WTC11 (cell line): Measurements from ENCODE around the gene TSEN54. TPM values are rescaled to one million over a fixed set of nuclear protein-coding genes. Genes with fewer than 3 reads are reported as not detected.

Source experiments
- ATAC-seq: fragments of 200-7000 bp; cut with Tn5 transposase; 2 replicates; pipeline ENCODE4 v1.10.0; 2021; ENCODE audit warnings: mild to moderate bottlenecking, moderate library complexity
- CTCF ChIA-PET: fragments of 300-600 bp; sonication (Branson Sonifier 250); formaldehyde crosslinking; loops from one replicate; lab custom pipeline; 2021; ENCODE audit warnings: antibody characterized with exemption; lab: Charles Lee
- POLR2A ChIA-PET: fragments of 350-600 bp; sonication (Branson Sonifier 250); formaldehyde crosslinking; loops from one replicate; lab custom pipeline; 2021; ENCODE audit warnings: antibody characterized with exemption; lab: Charles Lee
- DNase-seq: peaks from one replicate; pipeline ENCODE4 v3.0.0; 2021; ENCODE audit warnings: low spot score
- H3K27ac Mint-ChIP-seq: 2 replicates; pipeline ENCODE4 v1.8.0; 2021; ENCODE audit warnings: mixed read lengths
- H3K27me3 Mint-ChIP-seq: 2 replicates; pipeline ENCODE4 v1.8.0; 2021; ENCODE audit warnings: low read depth, mild to moderate bottlenecking, moderate library complexity, mixed read lengths
- H3K36me3 Mint-ChIP-seq: 2 replicates; pipeline ENCODE4 v1.8.0; 2021; ENCODE audit warnings: mixed read lengths
- H3K4me1 Mint-ChIP-seq: 2 replicates; pipeline ENCODE4 v1.8.0; 2022; ENCODE audit warnings: mixed read lengths
- H3K4me3 Mint-ChIP-seq: 2 replicates; pipeline ENCODE4 v1.8.0; 2021; ENCODE audit warnings: mild to moderate bottlenecking, moderate library complexity, mixed read lengths
- H3K9me3 Mint-ChIP-seq: 2 replicates; pipeline ENCODE4 v1.8.0; 2021; ENCODE audit warnings: mixed read lengths
- ARID4B ChIP-seq: sonication (generic); formaldehyde crosslinking; IDR thresholded peaks from 2 replicates; pipeline ENCODE4 v1.8.0; 2023; ENCODE audit warnings: missing genetic modification reagents, mild to moderate bottlenecking, borderline replicate concordance
- ATF1 ChIP-seq: sonication (generic); formaldehyde crosslinking; IDR thresholded peaks from 2 replicates; pipeline ENCODE4 v1.8.1; 2023; ENCODE audit warnings: mild to moderate bottlenecking, moderate library complexity, missing genetic modification reagents
- IRF2 ChIP-seq: sonication (generic); formaldehyde crosslinking; IDR thresholded peaks from 2 replicates; pipeline ENCODE4 v1.8.0; 2022; ENCODE audit warnings: low read depth, missing genetic modification reagents, borderline replicate concordance
- JUN ChIP-seq: sonication (generic); formaldehyde crosslinking; IDR thresholded peaks from 2 replicates; pipeline ENCODE4 v1.8.0; 2023; ENCODE audit warnings: mild to moderate bottlenecking, missing genetic modification reagents
- NFATC4 ChIP-seq: fragments of 250-450 bp; sonication (Bioruptor Pico); IDR thresholded peaks from 2 replicates; pipeline ENCODE4 v1.9.0; 2021; ENCODE audit warnings: mild to moderate bottlenecking
- TEAD4 ChIP-seq: sonication (generic); formaldehyde crosslinking; IDR thresholded peaks from 2 replicates; pipeline ENCODE4 v1.8.0; 2022; ENCODE audit warnings: mild to moderate bottlenecking, missing genetic modification reagents
- TP53 ChIP-seq: sonication (generic); formaldehyde crosslinking; IDR thresholded peaks from 2 replicates; pipeline ENCODE4 v1.8.1; 2023; ENCODE audit warnings: mild to moderate bottlenecking, missing genetic modification reagents
- ZNF263 ChIP-seq: sonication (generic); formaldehyde crosslinking; IDR thresholded peaks from 2 replicates; pipeline ENCODE4 v1.8.1; 2022; ENCODE audit warnings: low read depth, mild to moderate bottlenecking, moderate library complexity, missing genetic modification reagents
- ZNF425 ChIP-seq: fragments of 250-450 bp; sonication (Bioruptor Pico); conservative IDR thresholded peaks from 2 replicates; pipeline ENCODE4 v1.9.0; 2021; ENCODE audit warnings: mild to moderate bottlenecking
- total RNA-seq: library from RNA; stranded (reverse); gene quantifications from 3 replicates; pipeline ENCODE4 v1.2.3, GENCODE V29; 2021
- TF ChIP-seq, protein P1 (sequence below): sonication (generic); formaldehyde crosslinking; IDR thresholded peaks from 2 replicates; pipeline ENCODE4 v1.8.1; 2023; ENCODE audit warnings: mild to moderate bottlenecking, missing genetic modification reagents
- TF ChIP-seq, protein P2 (sequence below): sonication (generic); formaldehyde crosslinking; IDR thresholded peaks from 2 replicates; pipeline ENCODE4 v1.8.0; 2022; ENCODE audit warnings: mild to moderate bottlenecking, missing genetic modification reagents
- TF ChIP-seq, protein P3 (sequence below): fragments of 250-450 bp; sonication (Bioruptor Pico); IDR thresholded peaks from 2 replicates; pipeline ENCODE4 v1.9.0; 2021; ENCODE audit warnings: mild to moderate bottlenecking, borderline replicate concordance

The TSEN54 gene
- total RNA-seq, 1 experiment from 2014 or later, result 53.4 TPM

- H3K27ac Mint-ChIP-seq, result no peak overlapping the region
- no peaks in the 10 kb centered on the region for H3K9me3 Mint-ChIP-seq
- no peak for DNase-seq
- ChIA-PET CTCF (interaction anchor here (0.7 to 3.1 kb wide), 7 partner anchors 9 to 209 kb away, joined by 3 to 9 read pairs (median 3); partner anchors contain the start of genes LLGL2, MIF4GD and TSEN54), POLR2A (no interaction called here)
- H3K27me3 Mint-ChIP-seq, result no peaks in the 10 kb centered on the region
- no peaks in the 10 kb centered on the region for H3K36me3 Mint-ChIP-seq
- no peak for ATAC-seq
- H3K4me3 Mint-ChIP-seq, result no peak overlapping the region
- peaks cover 7% of the 10 kb centered on the region for H3K4me1 Mint-ChIP-seq
- no peak for TF ChIP-seq ZNF263 (CRISPR knock-in tag)
Measured at GRCh38 chr17:75480281-75480680, 36.0 kb upstream of the TSEN54 start.

GRCh38 chr17:75481194-75482068 is 34.9 kb upstream of the TSEN54 start:
- no peak for DNase-seq
- ChIA-PET CTCF (interaction anchor here (1.4 to 3.1 kb wide), 6 partner anchors 24 to 367 kb away, joined by 3 to 9 read pairs (median 6); partner anchors contain the start of genes MIF4GD and TSEN54), POLR2A (interaction anchor here (1.1 kb wide), 2 partner anchors 34 to 220 kb away, joined by 3 read pairs; partner anchors contain the start of genes GGA3 and MRPS7)
- Mint-ChIP-seq H3K4me3 (no peak overlapping the region), H3K9me3 (no peaks in the 10 kb centered on the region), H3K27ac (no peak overlapping the region), H3K4me1 (peaks cover 7% of the 10 kb centered on the region), H3K27me3 (no peaks in the 10 kb centered on the region), H3K36me3 (no peaks in the 10 kb centered on the region)
- no peak for TF ChIP-seq NFATC4 (CRISPR knock-in tag)
- TF ChIP-seq JUN (CRISPR knock-in tag), result no peak
- TF ChIP-seq, protein P1, sequence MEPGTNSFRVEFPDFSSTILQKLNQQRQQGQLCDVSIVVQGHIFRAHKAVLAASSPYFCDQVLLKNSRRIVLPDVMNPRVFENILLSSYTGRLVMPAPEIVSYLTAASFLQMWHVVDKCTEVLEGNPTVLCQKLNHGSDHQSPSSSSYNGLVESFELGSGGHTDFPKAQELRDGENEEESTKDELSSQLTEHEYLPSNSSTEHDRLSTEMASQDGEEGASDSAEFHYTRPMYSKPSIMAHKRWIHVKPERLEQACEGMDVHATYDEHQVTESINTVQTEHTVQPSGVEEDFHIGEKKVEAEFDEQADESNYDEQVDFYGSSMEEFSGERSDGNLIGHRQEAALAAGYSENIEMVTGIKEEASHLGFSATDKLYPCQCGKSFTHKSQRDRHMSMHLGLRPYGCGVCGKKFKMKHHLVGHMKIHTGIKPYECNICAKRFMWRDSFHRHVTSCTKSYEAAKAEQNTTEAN, result no peak
- TF ChIP-seq, protein P2, sequence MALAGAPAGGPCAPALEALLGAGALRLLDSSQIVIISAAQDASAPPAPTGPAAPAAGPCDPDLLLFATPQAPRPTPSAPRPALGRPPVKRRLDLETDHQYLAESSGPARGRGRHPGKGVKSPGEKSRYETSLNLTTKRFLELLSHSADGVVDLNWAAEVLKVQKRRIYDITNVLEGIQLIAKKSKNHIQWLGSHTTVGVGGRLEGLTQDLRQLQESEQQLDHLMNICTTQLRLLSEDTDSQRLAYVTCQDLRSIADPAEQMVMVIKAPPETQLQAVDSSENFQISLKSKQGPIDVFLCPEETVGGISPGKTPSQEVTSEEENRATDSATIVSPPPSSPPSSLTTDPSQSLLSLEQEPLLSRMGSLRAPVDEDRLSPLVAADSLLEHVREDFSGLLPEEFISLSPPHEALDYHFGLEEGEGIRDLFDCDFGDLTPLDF (CRISPR knock-in tag), result no peak
- no peak for ATAC-seq

DNA sequence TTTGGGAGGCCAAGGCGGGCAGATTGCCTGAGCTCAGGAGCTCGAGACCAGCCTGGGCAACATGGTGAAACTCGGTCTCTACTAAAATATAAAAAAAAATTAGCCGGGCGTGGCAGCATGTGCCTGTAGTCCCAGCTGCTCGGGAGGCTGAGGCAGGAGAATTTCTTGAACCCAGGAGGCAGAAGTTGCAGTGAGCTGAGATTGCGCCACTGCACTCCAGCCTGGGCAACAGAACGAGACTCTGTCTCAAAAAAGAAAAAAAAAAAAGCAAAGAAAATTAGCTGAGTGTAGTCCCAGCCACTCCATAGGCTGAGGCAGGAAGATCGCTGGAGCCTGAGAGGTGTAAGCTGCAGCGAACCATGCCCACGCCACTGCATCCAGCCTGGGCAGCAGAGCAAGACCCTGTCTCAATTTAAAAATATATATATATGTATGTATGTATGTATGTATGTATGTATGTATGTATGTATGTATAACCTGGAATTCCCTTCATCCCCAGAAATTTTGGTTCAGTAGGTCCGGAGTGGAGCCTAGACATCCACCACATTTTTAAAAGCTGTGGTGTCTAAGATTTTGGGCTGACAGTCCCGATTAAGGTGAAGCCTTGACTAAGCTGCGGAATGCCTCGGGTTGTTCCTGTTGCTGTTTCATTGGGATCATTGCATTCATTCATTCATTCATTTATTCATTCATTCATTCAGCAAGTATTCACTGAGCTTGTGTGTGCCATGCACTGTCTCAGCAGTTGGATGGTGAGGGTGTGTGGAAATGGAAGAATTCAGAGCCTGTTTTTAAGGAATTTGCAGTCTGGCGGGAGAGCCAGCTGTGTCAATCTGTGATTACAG is 34.0 kb upstream of the TSEN54 start:
- DNase-seq (no peak), ATAC-seq (no peak)
- Mint-ChIP-seq H3K27me3 (no peaks in the 10 kb centered on the region), H3K4me3 (no peak overlapping the region), H3K9me3 (no peaks in the 10 kb centered on the region), H3K27ac (peak overlapping the region; percentile 50; the same call in 1 of the 2 replicates), H3K36me3 (no peaks in the 10 kb centered on the region), H3K4me1 (peaks cover 9% of the 10 kb centered on the region)
- ChIA-PET CTCF (interaction anchor here (0.6 to 3.1 kb wide), 6 partner anchors 23 to 368 kb away, joined by 3 to 9 read pairs (median 4); partner anchors contain the start of gene MIF4GD), POLR2A (interaction anchor here (1.1 kb wide), 2 partner anchors 35 to 221 kb away, joined by 3 read pairs; partner anchors contain the start of genes GGA3 and MRPS7)
- TF ChIP-seq IRF2 (no peak), ATF1 (CRISPR knock-in tag) (no peak), TP53 (CRISPR knock-in tag) (no peak), ARID4B (no peak), TEAD4 (CRISPR knock-in tag) (no peak), ZNF425 (CRISPR knock-in tag) (no peak)
- TF ChIP-seq, protein P3, sequence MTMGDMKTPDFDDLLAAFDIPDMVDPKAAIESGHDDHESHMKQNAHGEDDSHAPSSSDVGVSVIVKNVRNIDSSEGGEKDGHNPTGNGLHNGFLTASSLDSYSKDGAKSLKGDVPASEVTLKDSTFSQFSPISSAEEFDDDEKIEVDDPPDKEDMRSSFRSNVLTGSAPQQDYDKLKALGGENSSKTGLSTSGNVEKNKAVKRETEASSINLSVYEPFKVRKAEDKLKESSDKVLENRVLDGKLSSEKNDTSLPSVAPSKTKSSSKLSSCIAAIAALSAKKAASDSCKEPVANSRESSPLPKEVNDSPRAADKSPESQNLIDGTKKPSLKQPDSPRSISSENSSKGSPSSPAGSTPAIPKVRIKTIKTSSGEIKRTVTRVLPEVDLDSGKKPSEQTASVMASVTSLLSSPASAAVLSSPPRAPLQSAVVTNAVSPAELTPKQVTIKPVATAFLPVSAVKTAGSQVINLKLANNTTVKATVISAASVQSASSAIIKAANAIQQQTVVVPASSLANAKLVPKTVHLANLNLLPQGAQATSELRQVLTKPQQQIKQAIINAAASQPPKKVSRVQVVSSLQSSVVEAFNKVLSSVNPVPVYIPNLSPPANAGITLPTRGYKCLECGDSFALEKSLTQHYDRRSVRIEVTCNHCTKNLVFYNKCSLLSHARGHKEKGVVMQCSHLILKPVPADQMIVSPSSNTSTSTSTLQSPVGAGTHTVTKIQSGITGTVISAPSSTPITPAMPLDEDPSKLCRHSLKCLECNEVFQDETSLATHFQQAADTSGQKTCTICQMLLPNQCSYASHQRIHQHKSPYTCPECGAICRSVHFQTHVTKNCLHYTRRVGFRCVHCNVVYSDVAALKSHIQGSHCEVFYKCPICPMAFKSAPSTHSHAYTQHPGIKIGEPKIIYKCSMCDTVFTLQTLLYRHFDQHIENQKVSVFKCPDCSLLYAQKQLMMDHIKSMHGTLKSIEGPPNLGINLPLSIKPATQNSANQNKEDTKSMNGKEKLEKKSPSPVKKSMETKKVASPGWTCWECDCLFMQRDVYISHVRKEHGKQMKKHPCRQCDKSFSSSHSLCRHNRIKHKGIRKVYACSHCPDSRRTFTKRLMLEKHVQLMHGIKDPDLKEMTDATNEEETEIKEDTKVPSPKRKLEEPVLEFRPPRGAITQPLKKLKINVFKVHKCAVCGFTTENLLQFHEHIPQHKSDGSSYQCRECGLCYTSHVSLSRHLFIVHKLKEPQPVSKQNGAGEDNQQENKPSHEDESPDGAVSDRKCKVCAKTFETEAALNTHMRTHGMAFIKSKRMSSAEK (CRISPR knock-in tag), result no peak
